RWPE1 (cell line): Measurements from ENCODE around the gene PILRA.

Source experiments
- CTCF ChIA-PET: fragments of 350-600 bp; sonication (Branson Sonifier 250); formaldehyde crosslinking; extraction: SDS; loops from one replicate; lab custom pipeline; 2021; lab: Yijun Ruan, JAX
- POLR2A ChIA-PET: fragments of 400-600 bp; formaldehyde crosslinking; extraction: SDS; loops from one replicate; lab custom pipeline; 2020; ENCODE audit warnings: antibody characterized with exemption; ENCODE audit not compliant: low non-redundant PET; lab: Yijun Ruan, JAX
- DNase-seq: peaks from one replicate; pipeline ENCODE4 v3.0.0; 2012; ENCODE audit warnings: low spot score
- H3K27ac ChIP-seq: fragments of 450-650 bp; 2 replicates; pipeline ENCODE4 v1.5.1; 2017
- CTCF ChIP-seq: fragments of 450-650 bp; conservative IDR thresholded peaks from 2 replicates; pipeline ENCODE4 v1.5.1; 2017; ENCODE audit warnings: low read depth, mild to moderate bottlenecking

The PILRA gene

DNA sequence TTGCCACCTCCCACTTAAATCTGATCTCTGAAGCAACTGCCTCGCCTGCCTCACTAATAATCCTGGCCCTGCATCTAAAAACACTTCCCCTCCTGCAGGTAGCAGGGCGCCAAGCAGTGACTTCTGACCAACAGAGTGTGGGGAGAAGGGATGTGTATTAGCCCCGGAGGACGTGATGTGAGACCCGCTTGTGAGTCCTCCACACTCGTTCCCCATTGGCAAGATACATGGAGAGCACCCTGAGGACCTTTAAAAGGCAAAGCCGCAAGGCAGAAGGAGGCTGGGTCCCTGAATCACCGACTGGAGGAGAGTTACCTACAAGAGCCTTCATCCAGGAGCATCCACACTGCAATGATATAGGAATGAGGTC is 6.1 kb upstream of the PILRA start:
- TF ChIP-seq CTCF, result no peak
- DNase-seq, result no peak
- POLR2A ChIA-PET, result no interaction called here
- H3K27ac ChIP-seq, result peak overlapping the region; percentile 47
- CTCF ChIA-PET, result no interaction called here

GRCh38 chr7:100367676-100368613 is 5.3 kb upstream of the PILRA start:
- ChIA-PET POLR2A (no interaction called here), CTCF (no interaction called here)
- H3K27ac ChIP-seq, result peak overlapping the region; percentile 47; the same call in 1 of the 2 replicates
- DNase-seq, result no peak
- TF ChIP-seq CTCF, result no peak

- DNase-seq, result no peak
- ChIA-PET CTCF (no interaction called here), POLR2A (no interaction called here)
- no peak for TF ChIP-seq CTCF
- H3K27ac ChIP-seq, result peak overlapping the region; percentile 9
Observed at GRCh38 chr7:100369105-100369504, 4.2 kb upstream of the PILRA start.

DNA sequence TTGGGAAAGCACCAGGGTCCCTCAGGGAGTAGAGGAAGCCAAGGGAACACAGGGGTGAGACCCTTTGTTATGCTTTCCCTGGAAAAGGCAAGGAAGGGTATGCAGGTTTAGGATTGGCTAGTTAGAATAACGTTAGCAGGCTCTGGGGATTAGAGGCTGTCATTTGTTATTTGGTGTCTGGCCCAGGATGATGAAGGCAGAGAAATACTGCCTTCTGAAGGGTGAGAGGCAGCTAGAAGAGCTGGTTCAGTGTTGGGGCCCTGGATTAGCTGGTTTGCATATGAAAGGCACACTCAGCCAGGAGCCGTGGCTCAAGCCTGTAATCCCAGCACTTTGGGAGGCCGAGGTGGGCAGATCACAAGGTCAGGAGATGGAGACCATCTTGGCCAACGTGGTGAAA is 3.0 kb upstream of the PILRA start:
- CTCF ChIA-PET, result no interaction called here
- H3K27ac ChIP-seq, result no peak overlapping the region
- DNase-seq, result no peak
- no peak for TF ChIP-seq CTCF
- POLR2A ChIA-PET, result no interaction called here

GRCh38 chr7:100370746-100371145 is 2.5 kb upstream of the PILRA start:
- DNase-seq, result no peak
- TF ChIP-seq CTCF, result no peak
- no peak overlapping the region for H3K27ac ChIP-seq
- ChIA-PET POLR2A (no interaction called here), CTCF (no interaction called here)

DNA sequence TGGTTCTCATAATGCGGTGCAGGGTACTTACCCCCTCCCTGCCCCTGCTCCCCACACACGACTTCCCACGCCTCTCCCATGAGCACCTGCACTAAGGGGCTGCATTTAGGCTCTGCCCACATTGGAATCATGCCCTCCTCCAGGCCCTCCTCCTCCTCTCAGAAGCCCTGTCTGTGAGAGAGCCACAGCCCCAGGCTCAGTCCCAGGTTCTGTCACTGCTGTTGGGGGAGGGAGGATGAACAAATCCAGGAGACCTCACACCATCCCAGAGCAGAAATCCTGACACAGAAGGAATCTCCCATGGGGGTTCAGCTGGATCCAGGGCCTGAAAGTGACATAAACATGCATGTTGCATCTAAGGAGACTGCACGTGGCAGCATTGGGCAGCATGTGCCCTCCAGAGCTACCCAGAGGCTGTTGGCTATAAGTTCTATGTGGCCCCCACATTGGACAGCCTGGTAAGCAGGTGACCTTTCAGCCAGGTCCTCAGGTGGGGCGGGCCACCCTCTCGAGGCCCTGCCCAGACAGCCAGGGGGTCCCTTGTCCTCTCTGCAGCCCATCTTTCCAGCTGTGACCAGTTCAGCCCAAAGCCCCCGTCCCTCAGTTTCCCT is 1.6 kb upstream of the PILRA start:
- POLR2A ChIA-PET, result no interaction called here
- no peak for TF ChIP-seq CTCF
- no peak for DNase-seq
- peak overlapping the region; percentile 33 for H3K27ac ChIP-seq
- CTCF ChIA-PET, result no interaction called here
